B cell (primary cell): Measurements from ENCODE around the gene CORO1A. TPM values are rescaled to one million over a fixed set of nuclear protein-coding genes. Genes with fewer than 3 reads are reported as not detected.
"Not testable (repeated sequence)": the region's sequence is repeated elsewhere in the genome, so short reads cannot be mapped to it uniquely, and the experiment has no call there.

Experiments
- ATAC-seq: fragments of 200-7000 bp; cut with Tn5 transposase; one replicate; pipeline ENCODE4 v1.10.0; 2021; ENCODE audit warnings: low read depth, mild to moderate bottlenecking, moderate number of reproducible peaks, moderate library complexity
- CTCF ChIA-PET: fragments of 350-600 bp; sonication (Branson Sonifier 250); formaldehyde crosslinking; loops from one replicate; lab custom pipeline; 2021; ENCODE audit warnings: antibody characterized with exemption, inconsistent platforms; lab: Charles Lee
- POLR2A ChIA-PET: fragments of 350-600 bp; sonication (Branson Sonifier 250); formaldehyde crosslinking; loops from one replicate; lab custom pipeline; 2021; ENCODE audit warnings: antibody characterized with exemption; lab: Charles Lee
- DNase-seq: peaks from one replicate; pipeline ENCODE4 v3.0.0; 2013
- H2AFZ ChIP-seq: 2 replicates; pipeline ENCODE4 v1.6.1; 2012; ENCODE audit warnings: mild to moderate bottlenecking, low read depth, low read length; ENCODE audit not compliant: insufficient read depth, poor library complexity, severe bottlenecking
- H3K27ac ChIP-seq, 2 donors: 1 replicate in 1 of 2; 2 replicates in 1 of 2; pipeline ENCODE4 v1.5.1; 2012 to 2013; ENCODE audit warnings: low read length in 2 of 2, mild to moderate bottlenecking in 2 of 2, moderate library complexity in 1 of 2
- H3K27me3 ChIP-seq, 4 experiments: fragments of 200-600 bp in 1 of 4; sonication (generic) in 1 of 4; replicated peaks in 1 of 4; 1 replicate in 2 of 4; 2 replicates in 2 of 4; pipeline versions ENCODE4 v1.6.1 to v1.7.0; 2013 to 2016; ENCODE audit warnings: low read length in 3 of 4, mild to moderate bottlenecking in 2 of 4, mixed read lengths in 1 of 4, moderate library complexity in 1 of 4; ENCODE audit not compliant: insufficient read depth in 4 of 4, control insufficient read depth in 3 of 4; ENCODE audit errors: control extremely low read depth in 1 of 4
- H3K36me3 ChIP-seq, 2 experiments: replicated peaks in 1 of 2; 1 replicate in 1 of 2; 2 replicates in 1 of 2; pipeline versions ENCODE4 v1.6.1 to v1.7.1; 2013; ENCODE audit warnings: low read length in 1 of 2; ENCODE audit not compliant: insufficient read depth in 2 of 2, control insufficient read depth in 1 of 2; ENCODE audit errors: control extremely low read depth in 1 of 2, extremely low read depth in 1 of 2
- H3K4me1 ChIP-seq, 2 donors: fragments of 200-600 bp in 1 of 2; sonication (generic) in 1 of 2; 1 replicate in 1 of 2; 2 replicates in 1 of 2; pipeline versions ENCODE4 v1.5.1 to v1.6.1; 2013 to 2017; ENCODE audit warnings: low read length in 2 of 2; ENCODE audit not compliant: control insufficient read depth in 2 of 2, insufficient read depth in 2 of 2
- H3K4me2 ChIP-seq: replicated peaks from 2 replicates; pipeline ENCODE3; 2012; ENCODE audit warnings: mild to moderate bottlenecking, low read depth, low read length; ENCODE audit not compliant: poor library complexity, severe bottlenecking
- H3K4me3 ChIP-seq, 5 experiments: fragments of 200-600 bp in 1 of 5; sonication (generic) in 1 of 5; 1 replicate in 3 of 5; 2 replicates in 2 of 5; pipeline versions ENCODE4 v1.5.1 to v1.7.0; 2011 to 2016; ENCODE audit warnings: low read length in 4 of 5, mild to moderate bottlenecking in 4 of 5, low read depth in 2 of 5, control low read depth in 1 of 5, moderate library complexity in 1 of 5; ENCODE audit not compliant: insufficient read depth in 1 of 5; ENCODE audit errors: control extremely low read depth in 1 of 5, extremely low read depth in 1 of 5
- H3K79me2 ChIP-seq: fragments of 200-600 bp; sonication (generic); one replicate; pipeline ENCODE4 v1.6.0; 2016; ENCODE audit warnings: low read length; ENCODE audit not compliant: control insufficient read depth, insufficient read depth
- H3K9ac ChIP-seq: fragments of 200-600 bp; sonication (generic); 2 replicates; pipeline ENCODE4 v1.6.1; 2017; ENCODE audit warnings: mild to moderate bottlenecking, low read length, moderate library complexity
- H3K9me3 ChIP-seq, 3 donors: one replicate each; pipeline versions ENCODE4 v1.6.1 to v1.7.1; 2013; ENCODE audit warnings: low read length in 2 of 3; ENCODE audit not compliant: control insufficient read depth in 2 of 3, insufficient read depth in 1 of 3; ENCODE audit errors: control extremely low read depth in 1 of 3
- H4K20me1 ChIP-seq: 2 replicates; pipeline ENCODE4 v1.6.0; 2012; ENCODE audit warnings: mild to moderate bottlenecking, low read length; ENCODE audit not compliant: insufficient read depth, control insufficient read depth, poor library complexity, severe bottlenecking
- H3K27ac Mint-ChIP-seq: one replicate; pipeline ENCODE4 v1.8.0; 2021; ENCODE audit warnings: mixed read lengths
- H3K27me3 Mint-ChIP-seq: one replicate; pipeline ENCODE4 v1.8.0; 2021; ENCODE audit warnings: mixed read lengths
- H3K4me1 Mint-ChIP-seq: one replicate; pipeline ENCODE4 v1.8.0; 2021; ENCODE audit warnings: mixed read lengths
- H3K4me3 Mint-ChIP-seq: one replicate; pipeline ENCODE4 v1.8.0; 2021; ENCODE audit warnings: mixed read lengths
- H3K9me3 Mint-ChIP-seq: one replicate; pipeline ENCODE4 v1.8.0; 2022; ENCODE audit warnings: mixed read lengths; ENCODE audit not compliant: insufficient read depth
- CTCF ChIP-seq: fragments of 200-600 bp; IDR thresholded peaks from one replicate; pipeline ENCODE4 v1.8.0; 2022; ENCODE audit warnings: antibody characterized with exemption, mild to moderate bottlenecking
- EZH2 ChIP-seq: IDR thresholded peaks from 2 replicates; pipeline ENCODE4 v1.6.1; 2012; ENCODE audit warnings: borderline replicate concordance, low read depth, mild to moderate bottlenecking, moderate library complexity, low read length; ENCODE audit not compliant: insufficient read depth, poor library complexity, severe bottlenecking
- WGBS: methylation state at CpG from one replicate; pipeline ENCODE4 v1.1.5; 2013; ENCODE audit warnings: missing lambda C conversion rate; ENCODE audit not compliant: insufficient coverage; 5-methylcytosine and 5-hydroxymethylcytosine counted together
- intact Hi-C: fragments of 100-400 bp; cut with micrococcal nuclease; formaldehyde crosslinking; loops from one replicate; pipeline ENCODE4 v1.10.0; 2022
- polyA plus RNA-seq: library from polyadenylated mRNA; depleted of rRNA; stranded (reverse); fragments of >200 nt; gene quantifications from 2 replicates; pipeline ENCODE4 v1.2.3, GENCODE V29; 2012
- total RNA-seq, 2 donors: library from RNA; stranded (reverse); fragments of 120-200 nt in 1 of 2; gene quantifications; 1 replicate in 1 of 2; 2 replicates in 1 of 2; pipeline versions ENCODE4 v1.2.3 to v1.2.4, GENCODE V29; 2013 to 2022

CORO1A gene
- total and polyA plus RNA-seq, 2 donors (not counting 1 experiment from before 2014, with no cell fraction given) = 653 to 1,555 TPM

- Mint-ChIP-seq H3K4me1 (peaks cover 1% of the 10 kb centered on the region), H3K9me3 (no peaks in the 10 kb centered on the region), H3K27me3 (no peaks in the 10 kb centered on the region), H3K4me3 (no peak overlapping the region), H3K27ac (no peak overlapping the region)
- ChIA-PET POLR2A (interaction anchor here (0.7 kb wide), 1 partner anchor 18 kb away, joined by 4 read pairs; no protein-coding TSS in a partner anchor), CTCF (interaction anchor here (0.6 kb wide), 1 partner anchor 82 kb away, joined by 3 read pairs; no protein-coding TSS in a partner anchor)
- Histone ChIP-seq H3K4me1 (no peaks in the 10 kb centered on the region), H3K4me2 (no peak overlapping the region), H3K27ac (no peak overlapping the region), H2AFZ (no peak overlapping the region), H3K9ac (no peak overlapping the region), H3K9me3 (no peaks in the 10 kb centered on the region), H3K79me2 (no peaks in the 10 kb centered on the region), H3K4me3 (no peak overlapping the region), H4K20me1 (no peaks in the 10 kb centered on the region), H3K27me3 (no peaks in the 10 kb centered on the region), H3K36me3 (no peaks in the 10 kb centered on the region)
- TF ChIP-seq CTCF (no peak), EZH2 (no peak)
- intact Hi-C loops = no loop called here
- ATAC-seq = no peak
- DNase-seq = no peak
- no CpG with 5 or more reads among the region's 7 CpGs for WGBS
These were observed 10.3 kb upstream of the CORO1A start for GRCh38 chr16:30173054-30173453.

- H3K27me3 Mint-ChIP-seq, intact Hi-C loops, CTCF ChIA-PET, H3K36me3 ChIP-seq, H3K4me2 ChIP-seq, H3K9ac ChIP-seq, H3K4me1 ChIP-seq, H3K9me3 Mint-ChIP-seq, H3K27ac ChIP-seq, DNase-seq, H3K27me3 ChIP-seq, H2AFZ ChIP-seq, H3K4me1 Mint-ChIP-seq, ATAC-seq, H3K27ac Mint-ChIP-seq, H3K4me3 Mint-ChIP-seq, H3K4me3 ChIP-seq, H3K9me3 ChIP-seq, H4K20me1 ChIP-seq, H3K79me2 ChIP-seq: not testable (repeated sequence)
- WGBS = 95% methylated on average over 4 of the region's 6 CpGs
- POLR2A ChIA-PET = interaction anchor here (0.7 to 0.9 kb wide), 3 partner anchors 34 to 123 kb away, joined by 3 to 10 read pairs (median 3); partner anchors contain the start of gene YPEL3
These were observed 6.5 kb upstream of the CORO1A start for GRCh38 chr16:30176876-30177275.
